NOMO-1 (cell line): ENCODE measurements around the gene ESR1.

ENCODE experiments used
- DNase-seq, 2 experiments: peaks; one replicate each; lab custom pipeline; 2025; ENCODE audit not compliant: unreplicated experiment in 2 of 2; lab: John Stamatoyannopoulos, UW

ESR1 gene

GRCh38 chr6:152166897-152167296 lies 359.4 kb downstream of the ESR1 start:
- DNase-seq: no peak

DNA sequence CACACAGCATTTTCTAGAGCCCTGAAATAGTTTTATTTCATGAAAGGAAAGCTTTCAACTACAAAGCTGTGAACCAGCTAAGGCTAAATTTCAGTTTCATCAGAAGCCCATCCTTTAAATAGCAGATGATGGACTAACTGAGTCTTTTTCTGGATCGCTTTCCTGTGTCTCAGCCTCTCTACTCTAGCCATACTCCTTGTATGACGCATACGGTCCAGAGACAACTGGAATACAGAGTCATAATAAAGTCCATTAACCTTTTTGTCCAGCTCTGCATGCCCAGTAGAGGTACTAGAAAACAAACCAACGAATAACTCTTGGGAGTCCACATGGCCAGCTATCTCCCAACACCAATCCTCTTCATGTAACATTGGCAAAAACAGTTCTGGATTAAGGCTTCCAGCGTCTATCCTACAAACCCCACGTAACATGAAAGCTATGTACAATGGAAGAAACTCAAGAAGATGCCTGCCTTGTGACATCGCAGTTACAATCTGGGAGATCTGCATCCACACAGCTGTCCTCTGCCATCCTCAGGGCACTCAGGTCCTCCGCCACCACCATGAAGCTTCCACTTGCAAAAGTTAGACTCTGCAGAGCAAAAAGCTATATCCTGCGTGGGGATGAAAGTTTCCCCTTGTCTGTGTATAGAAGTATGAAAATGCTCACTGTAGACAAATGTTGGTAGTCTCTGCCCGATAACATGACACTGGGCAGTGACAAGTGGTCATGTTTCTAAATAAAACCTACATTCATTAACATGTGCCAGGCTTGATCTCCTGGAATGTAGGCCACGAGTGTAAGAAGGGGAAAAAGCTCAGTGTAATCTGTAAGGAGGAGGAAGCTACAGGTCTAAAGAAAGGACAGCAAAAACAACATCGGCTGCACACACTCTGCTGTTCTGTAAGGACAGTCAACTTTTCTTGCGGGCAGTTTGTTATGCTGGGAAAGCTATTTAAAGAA lies 360.4 kb downstream of the ESR1 start:
- no peak for DNase-seq

GRCh38 chr6:152170313-152170701 lies 362.8 kb downstream of the ESR1 start:
- no peak for DNase-seq

GRCh38 chr6:152170702-152171667 lies 363.5 kb downstream of the ESR1 start:
- no peak for DNase-seq

GRCh38 chr6:152173321-152173720 lies 365.8 kb downstream of the ESR1 start:
- no peak for DNase-seq

GRCh38 chr6:152173957-152174356 lies 366.5 kb downstream of the ESR1 start:
- DNase-seq: no peak

- no peak for DNase-seq
Observed at GRCh38 chr6:152176268-152176667, 368.8 kb downstream of the ESR1 start.
